Suprapubic skin (tissue), 4 donors: ENCODE data around the gene TMCC2.
"Not testable (repeated sequence)": the region's sequence is repeated elsewhere in the genome, so short reads cannot be mapped to it uniquely, and the experiment has no call there.

Experiments
- CTCF ChIP-seq, 2 donors: fragments of 200-600 bp in 1 of 2; fragments of 450-650 bp in 1 of 2; sonication (generic) in 1 of 2; IDR thresholded peaks; one replicate each; pipeline ENCODE4 v1.5.1; 2016 to 2019; ENCODE audit warnings: antibody characterized with exemption in 2 of 2, mild to moderate bottlenecking in 1 of 2, moderate library complexity in 1 of 2
- POLR2A ChIP-seq, 2 donors: fragments of 450-650 bp; IDR thresholded peaks; one replicate each; pipeline ENCODE4 v1.6.1; 2017; ENCODE audit warnings: antibody characterized with exemption in 2 of 2, mild to moderate bottlenecking in 2 of 2, moderate library complexity in 2 of 2
- POLR2AphosphoS5 ChIP-seq, 3 donors: sonication (generic); formaldehyde crosslinking; IDR thresholded peaks; one replicate each; pipeline ENCODE4 v1.6.1; 2017; ENCODE audit warnings: antibody characterized with exemption in 3 of 3

GRCh38 chr1:205180331-205180730, 47.4 kb upstream of the TMCC2 start:
- TF ChIP-seq CTCF, POLR2AphosphoS5, POLR2A (IDR thresholded peaks at IDR 0.05): not testable (repeated sequence)
